Peyer's patch (tissue), 4 donors: Measurements from ENCODE around the gene SPACA6.

Experiments used
- POLR2A ChIP-seq, 2 donors: fragments of 450-650 bp; IDR thresholded peaks; one replicate each; pipeline ENCODE4 v1.5.1; 2017; ENCODE audit warnings: antibody characterized with exemption in 2 of 2, mild to moderate bottlenecking in 2 of 2, moderate library complexity in 2 of 2
- TF ChIP-seq, protein P1 (sequence below), 6 experiments: fragments of 450-650 bp in 4 of 6; fragments of 200-600 bp in 2 of 6; sonication (generic) in 1 of 6; IDR thresholded peaks; one replicate each; pipeline ENCODE4 v1.5.1; 2017 to 2019; ENCODE audit warnings: antibody characterized with exemption in 6 of 6, mild to moderate bottlenecking in 3 of 6, moderate library complexity in 1 of 6

DNA sequence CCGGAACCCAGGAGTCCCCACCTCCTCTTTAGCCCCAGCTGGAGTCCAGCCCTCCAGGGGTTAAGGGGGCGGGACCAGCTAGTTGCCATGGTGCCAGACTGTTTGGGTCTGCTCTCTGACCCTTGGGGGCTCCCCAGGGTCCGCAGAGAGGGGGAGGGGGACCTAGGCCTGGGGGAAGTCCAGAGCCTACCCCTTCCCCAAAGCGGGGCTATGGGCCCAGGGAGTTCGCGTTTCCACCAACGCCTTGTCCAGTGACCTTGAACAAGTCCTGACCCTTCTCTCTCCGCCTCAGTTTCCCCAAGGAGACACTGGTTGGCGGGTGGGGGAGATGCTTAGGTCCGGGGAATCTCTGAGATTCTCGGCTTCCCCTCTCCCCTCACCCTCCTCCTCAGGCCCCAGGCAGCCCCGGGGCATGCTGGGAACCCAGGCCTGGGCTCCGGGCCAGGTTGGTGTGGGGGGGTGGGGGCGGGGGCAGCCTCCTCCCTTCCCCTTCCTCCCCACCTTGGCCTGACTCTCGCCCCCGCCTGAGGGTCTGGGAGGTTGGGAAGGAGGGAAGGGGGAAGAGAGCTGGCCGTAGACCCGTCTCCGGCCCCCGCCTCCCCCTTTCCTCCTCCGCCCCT is 2.6 kb upstream of the SPACA6 start:
- TF ChIP-seq POLR2A (IDR thresholded peaks at IDR 0.05), result no peak
- TF ChIP-seq, protein P1, sequence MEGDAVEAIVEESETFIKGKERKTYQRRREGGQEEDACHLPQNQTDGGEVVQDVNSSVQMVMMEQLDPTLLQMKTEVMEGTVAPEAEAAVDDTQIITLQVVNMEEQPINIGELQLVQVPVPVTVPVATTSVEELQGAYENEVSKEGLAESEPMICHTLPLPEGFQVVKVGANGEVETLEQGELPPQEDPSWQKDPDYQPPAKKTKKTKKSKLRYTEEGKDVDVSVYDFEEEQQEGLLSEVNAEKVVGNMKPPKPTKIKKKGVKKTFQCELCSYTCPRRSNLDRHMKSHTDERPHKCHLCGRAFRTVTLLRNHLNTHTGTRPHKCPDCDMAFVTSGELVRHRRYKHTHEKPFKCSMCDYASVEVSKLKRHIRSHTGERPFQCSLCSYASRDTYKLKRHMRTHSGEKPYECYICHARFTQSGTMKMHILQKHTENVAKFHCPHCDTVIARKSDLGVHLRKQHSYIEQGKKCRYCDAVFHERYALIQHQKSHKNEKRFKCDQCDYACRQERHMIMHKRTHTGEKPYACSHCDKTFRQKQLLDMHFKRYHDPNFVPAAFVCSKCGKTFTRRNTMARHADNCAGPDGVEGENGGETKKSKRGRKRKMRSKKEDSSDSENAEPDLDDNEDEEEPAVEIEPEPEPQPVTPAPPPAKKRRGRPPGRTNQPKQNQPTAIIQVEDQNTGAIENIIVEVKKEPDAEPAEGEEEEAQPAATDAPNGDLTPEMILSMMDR (IDR thresholded peaks at IDR 0.05), result no peak
